ENCODE data around the gene MTFR2.
"Not testable (repeated sequence)": the region's sequence is repeated elsewhere in the genome, so short reads cannot be mapped to it uniquely, and the experiment has no call there.

The MTFR2 gene

GRCh38 chr6:136232701-136233100 is 17.4 kb downstream of the MTFR2 start:
- no peak for DNase-seq

GRCh38 chr6:136230219-136230853 is 19.8 kb downstream of the MTFR2 start:
- no peak for DNase-seq

GRCh38 chr6:136228814-136229213 is 21.3 kb downstream of the MTFR2 start:
- DNase-seq: no peak

- DNase-seq: no peak
These were observed 23.3 kb downstream of the MTFR2 start for GRCh38 chr6:136226674-136227377.

GRCh38 chr6:136226027-136226673 is 24.0 kb downstream of the MTFR2 start:
- peak; percentile 4 to 72 (median 30) for DNase-seq

GRCh38 chr6:136225496-136225895 is 24.6 kb downstream of the MTFR2 start:
- DNase-seq: no peak

- not testable (repeated sequence) for DNase-seq
These were observed 25.1 kb downstream of the MTFR2 start for GRCh38 chr6:136224974-136225373.

- DNase-seq: no peak
These were observed 33.4 kb downstream of the MTFR2 start for GRCh38 chr6:136216503-136217401.

GRCh38 chr6:136213853-136214252 is 36.3 kb downstream of the MTFR2 start:
- no peak for DNase-seq

GRCh38 chr6:136213012-136213539 is 37.0 kb downstream of the MTFR2 start:
- no peak for DNase-seq

GRCh38 chr6:136212608-136213007 is 37.5 kb downstream of the MTFR2 start:
- DNase-seq: no peak

- no peak for DNase-seq
These were observed 39.5 kb downstream of the MTFR2 start for GRCh38 chr6:136210398-136211165.

GRCh38 chr6:136209496-136209895 is 40.6 kb downstream of the MTFR2 start:
- DNase-seq: no peak

GRCh38 chr6:136208783-136209182 is 41.3 kb downstream of the MTFR2 start:
- no peak for DNase-seq

GRCh38 chr6:136201732-136202131 is 48.4 kb downstream of the MTFR2 start:
- no peak for DNase-seq

GRCh38 chr6:136192902-136193301 is 57.2 kb downstream of the MTFR2 start:
- DNase-seq: no peak

- DNase-seq: no peak
These were observed 58.4 kb downstream of the MTFR2 start for GRCh38 chr6:136191606-136192312.

GRCh38 chr6:136189104-136189503 is 61.0 kb downstream of the MTFR2 start:
- no peak for DNase-seq

GRCh38 chr6:136188486-136188885 is 61.6 kb downstream of the MTFR2 start:
- no peak for DNase-seq

- DNase-seq: no peak
These were observed 63.7 kb downstream of the MTFR2 start for GRCh38 chr6:136186363-136186762.

GRCh38 chr6:136184738-136185137 is 65.4 kb downstream of the MTFR2 start:
- DNase-seq: no peak
